ENCODE results near the gene SPNS1. TPM values are rescaled to one million over a fixed set of nuclear protein-coding genes. Genes with fewer than 3 reads are reported as not detected.
"Not testable (repeated sequence)": the region's sequence is repeated elsewhere in the genome, so short reads cannot be mapped to it uniquely, and the experiment has no call there.

SPNS1 gene
- total RNA-seq, 1 donor from 2014 or later, result 29.2 TPM

GRCh38 chr16:28977703-28978662 is 3.4 kb downstream of the SPNS1 start:
- Mint-ChIP-seq H3K27me3 (no peaks in the 10 kb centered on the region), H3K9me3 (no peaks in the 10 kb centered on the region), H3K4me1 (peaks cover 31% of the 10 kb centered on the region), H3K4me3 (no peak overlapping the region), H3K27ac (no peak overlapping the region), H3K36me3 (ENCODE audit: low read depth) (peaks cover 52% of the 10 kb centered on the region)
- ChIA-PET CTCF (interaction anchor here (0.8 to 1.2 kb wide), 2 partner anchors 33 to 131 kb away, joined by 3 read pairs; partner anchors contain the start of gene TUFM), POLR2A (interaction anchor here (0.9 kb wide), 2 partner anchors 155 to 156 kb away, joined by 3 to 4 read pairs; partner anchors contain the start of gene ATXN2L)
- no peak for DNase-seq
- TF ChIP-seq, protein P1, sequence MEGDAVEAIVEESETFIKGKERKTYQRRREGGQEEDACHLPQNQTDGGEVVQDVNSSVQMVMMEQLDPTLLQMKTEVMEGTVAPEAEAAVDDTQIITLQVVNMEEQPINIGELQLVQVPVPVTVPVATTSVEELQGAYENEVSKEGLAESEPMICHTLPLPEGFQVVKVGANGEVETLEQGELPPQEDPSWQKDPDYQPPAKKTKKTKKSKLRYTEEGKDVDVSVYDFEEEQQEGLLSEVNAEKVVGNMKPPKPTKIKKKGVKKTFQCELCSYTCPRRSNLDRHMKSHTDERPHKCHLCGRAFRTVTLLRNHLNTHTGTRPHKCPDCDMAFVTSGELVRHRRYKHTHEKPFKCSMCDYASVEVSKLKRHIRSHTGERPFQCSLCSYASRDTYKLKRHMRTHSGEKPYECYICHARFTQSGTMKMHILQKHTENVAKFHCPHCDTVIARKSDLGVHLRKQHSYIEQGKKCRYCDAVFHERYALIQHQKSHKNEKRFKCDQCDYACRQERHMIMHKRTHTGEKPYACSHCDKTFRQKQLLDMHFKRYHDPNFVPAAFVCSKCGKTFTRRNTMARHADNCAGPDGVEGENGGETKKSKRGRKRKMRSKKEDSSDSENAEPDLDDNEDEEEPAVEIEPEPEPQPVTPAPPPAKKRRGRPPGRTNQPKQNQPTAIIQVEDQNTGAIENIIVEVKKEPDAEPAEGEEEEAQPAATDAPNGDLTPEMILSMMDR (IDR thresholded peaks at IDR 0.05), result no peak
- intact Hi-C loops (cut with micrococcal nuclease), result no loop called here
- no peak for ATAC-seq (ENCODE audit: low read depth)

GRCh38 chr16:28980330-28980729 is 5.8 kb downstream of the SPNS1 start:
- H3K9me3 Mint-ChIP-seq; ATAC-seq (ENCODE audit: low read depth); CTCF ChIA-PET; DNase-seq; POLR2A ChIA-PET; H3K27me3 Mint-ChIP-seq; H3K4me3 Mint-ChIP-seq; H3K27ac Mint-ChIP-seq; intact Hi-C loops (cut with micrococcal nuclease): not testable (repeated sequence)
- peaks cover 59% of the 10 kb centered on the region for H3K36me3 Mint-ChIP-seq (ENCODE audit: low read depth)
- peaks cover 31% of the 10 kb centered on the region for H3K4me1 Mint-ChIP-seq

GRCh38 chr16:28980929-28981328 is 6.4 kb downstream of the SPNS1 start:
- no peak for DNase-seq
- no peaks in the 10 kb centered on the region for H3K9me3 Mint-ChIP-seq
- TF ChIP-seq, protein P1 (IDR thresholded peaks at IDR 0.05), result no peak
- POLR2A ChIA-PET, result no interaction called here
- no peak for ATAC-seq (ENCODE audit: low read depth)
- H3K4me1 Mint-ChIP-seq, result peaks cover 30% of the 10 kb centered on the region
- H3K36me3 Mint-ChIP-seq (ENCODE audit: low read depth), result peaks cover 64% of the 10 kb centered on the region
- intact Hi-C loops (cut with micrococcal nuclease), result no loop called here
- H3K27me3 Mint-ChIP-seq, result no peaks in the 10 kb centered on the region
- H3K4me3 Mint-ChIP-seq, result no peak overlapping the region
- no peak overlapping the region for H3K27ac Mint-ChIP-seq
- CTCF ChIA-PET, result no interaction called here

DNA sequence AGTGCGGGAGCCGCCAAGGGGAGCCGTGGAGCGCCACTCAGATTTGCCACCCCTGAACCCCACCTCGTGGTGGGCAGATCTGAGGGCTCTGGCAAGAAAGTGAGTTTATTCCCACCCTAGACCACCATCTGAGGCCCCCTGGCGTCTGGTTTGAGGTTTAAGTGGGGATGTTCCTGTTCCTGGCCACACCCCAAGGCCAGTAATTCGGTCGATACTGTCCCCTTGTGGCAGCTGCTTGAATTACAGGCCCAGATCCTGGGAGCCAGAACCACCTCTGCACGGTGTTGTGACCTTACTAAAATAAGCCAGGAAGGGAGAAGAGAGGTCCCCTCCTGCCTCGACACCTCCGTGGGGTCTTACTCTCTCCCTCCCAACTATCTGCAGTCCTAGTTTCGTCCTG is 6.9 kb downstream of the SPNS1 start:
- intact Hi-C loops (cut with micrococcal nuclease), result no loop called here
- Mint-ChIP-seq H3K4me1 (peaks cover 24% of the 10 kb centered on the region), H3K36me3 (ENCODE audit: low read depth) (peaks cover 62% of the 10 kb centered on the region), H3K4me3 (no peak overlapping the region), H3K27ac (no peak overlapping the region), H3K27me3 (no peaks in the 10 kb centered on the region), H3K9me3 (no peaks in the 10 kb centered on the region)
- TF ChIP-seq, protein P1 (IDR thresholded peaks at IDR 0.05), result no peak
- ChIA-PET POLR2A (no interaction called here), CTCF (no interaction called here)
- no peak for ATAC-seq (ENCODE audit: low read depth)
- DNase-seq, result no peak

DNA sequence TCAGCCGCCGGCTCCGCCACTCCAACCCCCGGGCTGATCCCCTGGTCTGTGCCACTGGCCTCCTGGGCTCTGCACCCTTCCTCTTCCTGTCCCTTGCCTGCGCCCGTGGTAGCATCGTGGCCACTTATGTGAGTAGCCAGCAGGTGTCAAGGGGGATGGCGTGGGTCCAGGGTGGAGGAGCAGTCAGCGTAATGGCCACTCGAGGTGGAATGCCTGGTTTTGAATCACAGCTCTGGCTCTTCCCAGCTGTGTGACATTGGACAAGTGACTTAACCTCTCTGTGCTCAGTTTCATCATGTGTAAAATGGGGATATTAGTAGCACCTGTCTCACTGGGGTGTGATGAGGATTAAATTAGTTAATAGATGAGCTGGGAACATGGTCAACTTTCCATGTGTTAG is 7.8 kb downstream of the SPNS1 start:
- ChIA-PET CTCF (no interaction called here), POLR2A (no interaction called here)
- TF ChIP-seq, protein P1 (IDR thresholded peaks at IDR 0.05), result no peak
- DNase-seq (no peak), ATAC-seq (ENCODE audit: low read depth) (no peak)
- intact Hi-C loops (cut with micrococcal nuclease), result no loop called here
- H3K4me1 Mint-ChIP-seq, result peaks cover 22% of the 10 kb centered on the region
- H3K9me3 Mint-ChIP-seq, result peaks cover 5% of the 10 kb centered on the region
- H3K36me3 Mint-ChIP-seq (ENCODE audit: low read depth), result peaks cover 63% of the 10 kb centered on the region
- H3K27ac Mint-ChIP-seq, result no peak overlapping the region
- H3K27me3 Mint-ChIP-seq, result no peaks in the 10 kb centered on the region
- no peak overlapping the region for H3K4me3 Mint-ChIP-seq
